ENCODE measurements around the gene CLCN2.

- TF ChIP-seq POLR2A (IDR thresholded peaks at IDR 0.05) (no peak), CTCF (IDR thresholded peaks at IDR 0.05) (no peak)
These were observed 45.3 kb downstream of the CLCN2 start for GRCh38 chr3:184315871-184316661.

Data from vagina (tissue), 2 donors.